Thymus (tissue), 11 donors: ENCODE measurements around the gene PLEKHA8. TPM values are rescaled to one million over a fixed set of nuclear protein-coding genes. Genes with fewer than 3 reads are reported as not detected.

Source experiments
- DNase-seq, 9 donors: peaks; one replicate each; pipeline ENCODE4 v3.0.0-alpha.2; 2013; ENCODE audit warnings: low spot score in 9 of 9, low read depth in 6 of 9, missing footprints in 1 of 9
- H3K27ac ChIP-seq, 2 donors: one replicate each; pipeline ENCODE4 v1.5.1; 2013; ENCODE audit warnings: control low read depth in 1 of 2, low read depth in 1 of 2, low read length in 1 of 2, mild to moderate bottlenecking in 1 of 2, moderate library complexity in 1 of 2
- H3K27me3 ChIP-seq, 2 donors: one replicate each; pipeline ENCODE4 v1.5.1; 2013; ENCODE audit warnings: low read length in 1 of 2; ENCODE audit not compliant: control insufficient read depth in 2 of 2, insufficient read depth in 1 of 2
- H3K36me3 ChIP-seq, 2 donors: one replicate each; pipeline ENCODE4 v1.5.1; 2013; ENCODE audit warnings: low read length in 1 of 2, mild to moderate bottlenecking in 1 of 2, moderate library complexity in 1 of 2; ENCODE audit not compliant: control insufficient read depth in 2 of 2, insufficient read depth in 2 of 2
- H3K4me1 ChIP-seq, 2 donors: one replicate each; pipeline ENCODE4 v1.5.1; 2013; ENCODE audit warnings: low read length in 2 of 2; ENCODE audit not compliant: control insufficient read depth in 2 of 2, insufficient read depth in 2 of 2
- H3K4me3 ChIP-seq, 2 donors: one replicate each; pipeline ENCODE4 v1.5.1; 2013; ENCODE audit warnings: low read length in 2 of 2, control low read depth in 1 of 2, mild to moderate bottlenecking in 1 of 2
- H3K9me3 ChIP-seq, 2 donors: one replicate each; pipeline ENCODE4 v1.5.1; 2013; ENCODE audit warnings: low read length in 1 of 2, mild to moderate bottlenecking in 1 of 2; ENCODE audit not compliant: control insufficient read depth in 2 of 2, insufficient read depth in 1 of 2
- WGBS: extraction: QIAGEN DNeasy Blood & Tissue Kit; methylation state at CpG from one replicate; pipeline ENCODE4 v1.1.7; 2013; 5-methylcytosine and 5-hydroxymethylcytosine counted together
- polyA plus RNA-seq: library from polyadenylated mRNA; stranded (reverse); fragments of 200-250 nt; gene quantifications from one replicate; pipeline ENCODE4 v1.2.3, GENCODE V29; 2013
- total RNA-seq: library from RNA; stranded (reverse); fragments of 120-200 nt; gene quantifications from one replicate; pipeline ENCODE4 v1.2.4, GENCODE V29; 2013
- donor health status: healthy.

The PLEKHA8 gene
- total and polyA plus RNA-seq, 2 donors = 3.9 to 5.7 TPM

DNA sequence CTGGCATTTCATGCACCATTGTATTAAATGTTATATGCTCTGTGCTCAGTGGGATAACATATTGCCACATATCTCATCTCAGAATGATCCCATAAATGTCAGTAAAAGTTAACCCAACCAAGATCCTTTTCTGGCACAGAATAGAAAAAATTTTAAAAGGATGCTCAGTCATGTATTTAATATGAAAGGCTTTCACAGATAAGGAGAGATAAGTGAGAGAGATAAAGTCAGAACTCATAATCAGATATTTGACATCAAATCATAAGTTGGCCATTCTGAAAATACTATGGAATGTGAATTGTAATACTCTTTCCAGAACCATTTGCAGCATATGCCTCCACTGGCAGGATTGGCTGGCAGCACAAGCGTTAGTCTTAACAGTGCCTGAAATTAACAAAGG, 38.5 kb downstream of the PLEKHA8 start:
- no peaks in the 10 kb centered on the region for H3K27me3 ChIP-seq
- no peak overlapping the region for H3K4me3 ChIP-seq
- no peaks in the 10 kb centered on the region for H3K9me3 ChIP-seq
- 100% methylated on average over 1 of the region's 1 CpG for WGBS
- H3K4me1 ChIP-seq = no peaks in the 10 kb centered on the region
- no peak overlapping the region for H3K27ac ChIP-seq
- no peak for DNase-seq
- peaks cover 2 to 3% of the 10 kb centered on the region in 2 donors for H3K36me3 ChIP-seq

DNA sequence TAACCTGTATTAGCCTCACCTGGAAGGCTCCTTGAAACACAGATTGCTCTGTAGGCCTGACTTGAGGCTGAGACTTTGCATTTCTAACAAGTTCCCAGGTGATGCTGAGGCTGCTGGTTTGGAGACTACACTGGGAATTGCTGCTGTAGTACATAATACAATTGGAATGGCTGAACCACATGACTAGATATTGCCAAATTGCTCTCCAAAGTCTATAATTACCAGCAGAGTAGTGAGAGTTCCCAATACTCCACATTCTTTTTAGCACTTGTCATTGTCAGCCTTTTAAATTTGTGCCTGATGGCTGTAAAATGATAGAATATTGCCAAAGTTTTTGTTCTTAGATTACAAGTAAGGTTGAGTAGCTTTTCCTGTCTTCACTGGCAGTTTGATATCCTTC, 39.9 kb downstream of the PLEKHA8 start:
- no peak for DNase-seq
- Histone ChIP-seq H3K27ac (no peak overlapping the region), H3K27me3 (no peaks in the 10 kb centered on the region), H3K9me3 (no peaks in the 10 kb centered on the region), H3K4me3 (no peak overlapping the region), H3K36me3 (peaks cover under 1 to 3% of the 10 kb centered on the region in 2 donors), H3K4me1 (no peaks in the 10 kb centered on the region)

- H3K36me3 ChIP-seq = peaks cover 0 to 3% of the 10 kb centered on the region in 2 donors
- no peak overlapping the region for H3K27ac ChIP-seq
- no peaks in the 10 kb centered on the region for H3K9me3 ChIP-seq
- H3K4me1 ChIP-seq = no peaks in the 10 kb centered on the region
- H3K27me3 ChIP-seq = no peaks in the 10 kb centered on the region
- WGBS = 87% methylated on average over 5 of the region's 5 CpGs
- no peak for DNase-seq
- no peak overlapping the region for H3K4me3 ChIP-seq
Measured at GRCh38 chr7:30069096-30069867, 41.1 kb downstream of the PLEKHA8 start.

- H3K36me3 ChIP-seq = peaks cover 0 to 3% of the 10 kb centered on the region in 2 donors
- WGBS = 0% methylated on average over 1 of the region's 1 CpG
- H3K4me1 ChIP-seq = no peaks in the 10 kb centered on the region
- H3K27me3 ChIP-seq = no peaks in the 10 kb centered on the region
- H3K9me3 ChIP-seq = no peaks in the 10 kb centered on the region
- no peak overlapping the region for H3K4me3 ChIP-seq
- no peak overlapping the region for H3K27ac ChIP-seq
- no peak for DNase-seq
Measured at GRCh38 chr7:30070052-30070451, 41.8 kb downstream of the PLEKHA8 start.

- WGBS = 97% methylated on average over 1 of the region's 1 CpG
- no peak overlapping the region for H3K27ac ChIP-seq
- no peak overlapping the region for H3K4me3 ChIP-seq
- H3K4me1 ChIP-seq = no peaks in the 10 kb centered on the region
- H3K36me3 ChIP-seq = peaks cover 0 to 3% of the 10 kb centered on the region in 2 donors
- DNase-seq = no peak
- H3K27me3 ChIP-seq = no peaks in the 10 kb centered on the region
- no peaks in the 10 kb centered on the region for H3K9me3 ChIP-seq
Measured at GRCh38 chr7:30072735-30073134, 44.5 kb downstream of the PLEKHA8 start.

GRCh38 chr7:30074422-30075030, 46.3 kb downstream of the PLEKHA8 start:
- H3K27ac ChIP-seq = no peak overlapping the region
- peak in 2 of 9 donors; percentile 10 to 46 for DNase-seq
- no peak overlapping the region for H3K4me3 ChIP-seq
- H3K4me1 ChIP-seq = no peaks in the 10 kb centered on the region
- 72% methylated on average over 1 of the region's 1 CpG for WGBS
- peaks cover 0 to 7% of the 10 kb centered on the region in 2 donors for H3K36me3 ChIP-seq
- no peaks in the 10 kb centered on the region for H3K9me3 ChIP-seq
- no peaks in the 10 kb centered on the region for H3K27me3 ChIP-seq

- WGBS = 99% methylated on average over 1 of the region's 1 CpG
- DNase-seq = no peak
- H3K27ac ChIP-seq = no peak overlapping the region
- H3K9me3 ChIP-seq = no peaks in the 10 kb centered on the region
- H3K36me3 ChIP-seq = peaks cover 0 to 4% of the 10 kb centered on the region in 2 donors
- H3K27me3 ChIP-seq = no peaks in the 10 kb centered on the region
- no peak overlapping the region for H3K4me3 ChIP-seq
- no peaks in the 10 kb centered on the region for H3K4me1 ChIP-seq
Measured at GRCh38 chr7:30076411-30076810, 48.2 kb downstream of the PLEKHA8 start.

- no peak overlapping the region for H3K4me3 ChIP-seq
- H3K27ac ChIP-seq = no peak overlapping the region
- no peaks in the 10 kb centered on the region for H3K4me1 ChIP-seq
- WGBS = 98% methylated on average over 3 of the region's 3 CpGs
- H3K9me3 ChIP-seq = no peaks in the 10 kb centered on the region
- no peaks in the 10 kb centered on the region for H3K27me3 ChIP-seq
- H3K36me3 ChIP-seq = peaks cover 0 to 4% of the 10 kb centered on the region in 2 donors
- no peak for DNase-seq
Measured at GRCh38 chr7:30078280-30078679, 50.1 kb downstream of the PLEKHA8 start.

- no peaks in the 10 kb centered on the region for H3K27me3 ChIP-seq
- no peak for DNase-seq
- no peaks in the 10 kb centered on the region for H3K9me3 ChIP-seq
- no peaks in the 10 kb centered on the region for H3K4me1 ChIP-seq
- peaks cover 0 to 4% of the 10 kb centered on the region in 2 donors for H3K36me3 ChIP-seq
- WGBS = 99% methylated on average over 2 of the region's 2 CpGs
- H3K27ac ChIP-seq = no peak overlapping the region
- H3K4me3 ChIP-seq = no peak overlapping the region
Measured at GRCh38 chr7:30079880-30080279, 51.7 kb downstream of the PLEKHA8 start.
